HTERT RPE-1 (cell line): ENCODE results near the gene DBI.
"Not testable (repeated sequence)": the region's sequence is repeated elsewhere in the genome, so short reads cannot be mapped to it uniquely, and the experiment has no call there.

Experiments
- in situ Hi-C: fragments of 300-500 bp; cut with MboI; formaldehyde crosslinking; loops from 4 replicates; pipeline ENCODE4 v1.14.3; 2020; ENCODE audit warnings: low sequenced_read_pairs

Gene DBI

GRCh38 chr2:119364798-119365197 is 2.0 kb upstream of the DBI start:
- in situ Hi-C loops: no loop called here

- in situ Hi-C loops: no loop called here
These were observed 1.3 kb upstream of the DBI start for GRCh38 chr2:119365436-119365835.

GRCh38 chr2:119366161-119366648 is 572 bp upstream of the DBI start:
- in situ Hi-C loops: no loop called here

- in situ Hi-C loops: no loop called here
These were observed 809 bp downstream of the DBI start for GRCh38 chr2:119367472-119368099.

- in situ Hi-C loops: no loop called here
These were observed 3.1 kb downstream of the DBI start for GRCh38 chr2:119369845-119370244.

- in situ Hi-C loops: no loop called here
These were observed 4.3 kb downstream of the DBI start for GRCh38 chr2:119371111-119371510.

GRCh38 chr2:119372778-119373568 is 6.2 kb downstream of the DBI start:
- in situ Hi-C loops: no loop called here

- in situ Hi-C loops: not testable (repeated sequence)
These were observed 7.3 kb downstream of the DBI start for GRCh38 chr2:119373907-119374745.

GRCh38 chr2:119376406-119376805 is 9.6 kb downstream of the DBI start:
- in situ Hi-C loops: not testable (repeated sequence)

- in situ Hi-C loops: no loop called here
These were observed 10.0 kb downstream of the DBI start for GRCh38 chr2:119376810-119377209.

GRCh38 chr2:119377294-119377992 is 10.7 kb downstream of the DBI start:
- in situ Hi-C loops: no loop called here

- in situ Hi-C loops: no loop called here
These were observed 11.2 kb downstream of the DBI start for GRCh38 chr2:119377993-119378345.

GRCh38 chr2:119378566-119378965 is 11.8 kb downstream of the DBI start:
- in situ Hi-C loops: no loop called here

GRCh38 chr2:119383410-119384140 is 16.8 kb downstream of the DBI start:
- in situ Hi-C loops: no loop called here

GRCh38 chr2:119384971-119385370 is 18.2 kb downstream of the DBI start:
- in situ Hi-C loops: no loop called here

- in situ Hi-C loops: no loop called here
These were observed 18.7 kb downstream of the DBI start for GRCh38 chr2:119385466-119385865.

- in situ Hi-C loops: no loop called here
These were observed 20.8 kb downstream of the DBI start for GRCh38 chr2:119387381-119388129.

GRCh38 chr2:119389615-119390306 is 23.0 kb downstream of the DBI start:
- in situ Hi-C loops: no loop called here
